NCI-H345 treated with DMSO at 0.1 percent for 48 hours (cell line): Measurements from ENCODE around the gene PCBP4.

Experiments
- DNase-seq: peaks from one replicate; lab custom pipeline; 2025; ENCODE audit not compliant: unreplicated experiment; lab: John Stamatoyannopoulos, UW

PCBP4 gene

DNA sequence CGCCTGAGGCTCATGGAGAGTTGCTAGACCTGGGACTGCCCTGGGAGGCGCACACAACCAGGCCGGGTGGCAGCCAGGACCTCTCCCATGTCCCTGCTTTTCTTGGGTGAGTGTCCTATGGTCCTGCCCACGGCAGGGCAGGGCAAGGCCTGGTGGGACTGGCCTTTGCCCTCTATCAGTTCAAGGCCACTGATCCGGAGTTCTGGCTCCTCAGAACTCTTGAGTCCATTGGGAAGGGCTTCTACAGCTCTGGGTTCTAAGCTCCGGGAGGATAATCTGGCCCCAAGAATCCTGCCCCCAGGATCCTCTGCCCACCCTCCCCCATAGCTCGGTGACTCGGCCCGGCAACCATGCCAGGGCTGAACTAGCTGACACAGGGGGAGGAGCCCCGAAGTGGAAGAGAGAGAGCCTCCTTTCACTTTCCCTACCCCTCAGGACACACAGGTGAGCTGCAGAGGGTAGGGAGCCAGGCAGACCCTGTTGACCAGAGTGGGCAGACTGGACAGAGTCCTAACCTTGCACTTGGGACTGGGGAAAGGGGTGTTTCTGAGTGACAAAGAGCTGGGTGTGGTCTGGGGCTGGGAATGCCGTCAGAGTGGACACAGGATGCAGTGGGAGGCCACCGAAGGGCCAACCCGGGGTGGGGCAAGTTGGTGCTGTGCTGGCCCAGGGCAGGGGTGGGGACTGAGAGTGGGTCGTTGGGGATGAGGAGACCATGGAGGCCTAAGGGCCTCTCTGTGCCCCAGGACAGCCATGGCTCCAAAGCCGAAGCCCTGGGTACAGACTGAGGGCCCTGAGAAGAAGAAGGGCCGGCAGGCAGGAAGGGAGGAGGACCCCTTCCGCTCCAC, 24.4 kb downstream of the PCBP4 start:
- no peak for DNase-seq

DNA sequence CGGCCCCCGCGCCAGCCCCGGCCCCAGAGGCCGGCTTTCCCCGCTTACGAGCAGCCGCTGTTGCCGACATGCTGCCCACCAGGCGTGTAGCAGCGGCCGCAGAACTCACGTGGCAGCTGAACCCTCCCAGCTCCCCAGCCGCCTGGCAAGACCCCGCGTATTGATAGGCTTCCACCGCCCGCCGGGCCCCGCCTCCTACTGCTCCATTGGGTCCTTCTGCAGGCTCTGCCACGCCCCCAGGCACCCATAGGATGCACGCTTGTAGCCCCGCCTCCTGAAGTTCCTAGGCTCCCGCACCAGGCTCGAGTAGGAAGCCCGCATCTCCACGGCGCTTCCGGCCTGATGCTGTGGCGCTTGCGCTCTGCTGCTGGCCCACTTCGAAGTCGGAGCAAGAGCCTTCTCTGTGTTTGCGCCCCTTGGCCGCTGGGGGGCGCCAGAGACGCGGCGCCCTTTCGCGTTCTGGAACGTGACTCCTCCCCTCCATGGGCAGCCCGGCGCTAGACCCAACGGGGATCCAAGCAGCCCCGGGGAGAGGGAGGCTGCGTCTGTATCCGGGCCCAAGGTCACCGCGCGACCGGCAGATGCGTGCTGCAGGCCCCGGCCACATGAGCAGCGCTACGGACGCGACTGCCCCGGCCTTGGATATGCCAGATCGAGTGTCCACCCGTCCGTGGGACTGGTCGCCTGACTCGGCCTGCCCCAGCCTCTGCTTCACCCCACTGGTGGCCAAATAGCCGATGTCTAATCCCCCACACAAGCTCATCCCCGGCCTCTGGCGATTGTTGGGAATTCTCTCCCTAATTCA, 25.3 kb downstream of the PCBP4 start, which contains the start of the genes PARP3 and RRP9:
TSS of gene PARP3 (plus strand) at position 566 of the 805 bp plus-strand sequence. CDS start 993 bp downstream, outside the sequence.
TSS of gene RRP9 (minus strand) at position 107 of the 805 bp plus-strand sequence. CDS start at position 70, 37 bp downstream.
- peak; percentile 97 for DNase-seq

DNA sequence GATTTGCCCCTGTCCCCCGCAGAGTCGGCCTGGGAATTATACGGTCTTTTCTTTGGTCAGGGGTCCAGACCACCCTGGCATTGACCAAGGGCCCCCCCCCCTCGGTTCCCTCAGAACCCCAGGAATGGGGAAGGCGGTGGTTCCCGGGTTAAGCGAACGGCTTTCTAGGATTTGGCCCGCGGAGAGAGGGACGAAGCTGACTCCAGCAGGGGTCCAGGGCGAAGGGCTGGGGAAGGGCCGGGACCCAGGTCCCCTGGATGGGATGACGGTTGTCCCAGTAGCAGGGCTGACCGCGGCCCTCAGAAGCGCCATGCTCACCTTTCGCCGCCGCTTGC, 25.8 kb downstream of the PCBP4 start:
- no peak for DNase-seq

DNA sequence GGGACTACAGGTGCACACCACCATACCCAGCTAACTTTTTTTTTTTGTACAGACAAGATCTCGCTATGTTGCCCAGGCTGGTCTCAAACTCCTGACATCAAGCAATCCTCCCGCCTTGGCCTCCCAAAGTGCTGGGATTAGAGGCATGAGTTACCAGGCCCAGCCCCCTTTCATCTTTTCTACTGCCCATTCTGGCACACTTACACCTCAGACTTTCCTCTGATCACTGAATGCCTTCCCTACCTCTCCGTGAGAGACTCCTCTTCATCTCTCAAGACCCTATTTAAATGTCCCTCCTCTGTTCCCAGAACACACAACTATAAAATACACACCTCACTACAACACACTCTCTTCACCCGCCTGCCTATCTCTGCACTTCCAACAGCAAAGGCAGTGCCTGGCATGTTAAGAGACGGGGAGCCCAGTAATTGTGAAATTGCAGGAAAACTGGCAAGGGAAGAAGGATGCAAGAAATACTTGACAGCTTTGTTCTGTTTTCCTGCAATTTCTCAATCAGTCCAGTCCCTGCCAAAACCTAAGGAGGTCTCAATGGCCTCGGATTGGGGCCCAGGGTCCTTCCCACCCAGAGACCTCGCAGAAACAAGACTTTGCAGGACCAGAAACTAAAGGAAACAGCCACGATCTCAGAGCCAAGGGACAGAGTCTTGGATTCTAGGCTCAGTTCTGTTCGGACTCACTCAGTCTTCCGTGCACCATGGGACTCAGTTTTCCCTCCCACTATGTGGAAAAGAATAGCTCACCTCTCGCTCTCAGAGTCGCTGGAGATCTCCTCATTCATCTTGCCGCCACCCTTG, 26.4 kb downstream of the PCBP4 start:
- DNase-seq = no peak

DNA sequence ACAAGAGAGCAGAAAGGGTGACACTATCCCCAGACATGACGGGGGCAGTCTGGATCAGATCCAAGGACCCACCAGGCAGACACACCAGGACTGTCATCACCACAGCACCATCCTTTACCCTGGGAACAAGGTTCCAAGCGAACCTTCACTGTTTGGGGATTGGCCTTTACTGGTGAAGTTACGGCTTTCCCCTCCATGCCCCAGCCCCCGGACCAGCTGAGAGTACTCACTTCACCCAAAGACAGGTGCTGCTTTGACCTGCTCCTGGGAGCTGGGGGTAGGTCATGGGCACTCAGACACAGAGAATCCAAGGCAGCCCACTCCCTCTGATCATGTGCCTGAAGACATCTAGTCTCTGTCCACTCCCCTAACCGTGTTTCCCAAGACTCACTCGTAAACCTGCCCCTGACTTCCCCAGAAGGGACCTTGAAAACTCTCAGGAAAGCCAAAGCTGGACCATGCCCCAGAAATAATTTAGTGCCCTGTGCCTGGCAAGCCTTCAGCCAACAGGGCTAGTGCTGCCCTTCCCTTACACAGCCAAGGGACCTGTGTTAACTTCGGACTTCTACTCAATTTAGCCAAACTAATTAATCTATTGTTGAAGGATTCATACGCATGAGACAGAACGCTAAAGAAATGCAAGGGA, 28.4 kb downstream of the PCBP4 start:
- DNase-seq = no peak

DNA sequence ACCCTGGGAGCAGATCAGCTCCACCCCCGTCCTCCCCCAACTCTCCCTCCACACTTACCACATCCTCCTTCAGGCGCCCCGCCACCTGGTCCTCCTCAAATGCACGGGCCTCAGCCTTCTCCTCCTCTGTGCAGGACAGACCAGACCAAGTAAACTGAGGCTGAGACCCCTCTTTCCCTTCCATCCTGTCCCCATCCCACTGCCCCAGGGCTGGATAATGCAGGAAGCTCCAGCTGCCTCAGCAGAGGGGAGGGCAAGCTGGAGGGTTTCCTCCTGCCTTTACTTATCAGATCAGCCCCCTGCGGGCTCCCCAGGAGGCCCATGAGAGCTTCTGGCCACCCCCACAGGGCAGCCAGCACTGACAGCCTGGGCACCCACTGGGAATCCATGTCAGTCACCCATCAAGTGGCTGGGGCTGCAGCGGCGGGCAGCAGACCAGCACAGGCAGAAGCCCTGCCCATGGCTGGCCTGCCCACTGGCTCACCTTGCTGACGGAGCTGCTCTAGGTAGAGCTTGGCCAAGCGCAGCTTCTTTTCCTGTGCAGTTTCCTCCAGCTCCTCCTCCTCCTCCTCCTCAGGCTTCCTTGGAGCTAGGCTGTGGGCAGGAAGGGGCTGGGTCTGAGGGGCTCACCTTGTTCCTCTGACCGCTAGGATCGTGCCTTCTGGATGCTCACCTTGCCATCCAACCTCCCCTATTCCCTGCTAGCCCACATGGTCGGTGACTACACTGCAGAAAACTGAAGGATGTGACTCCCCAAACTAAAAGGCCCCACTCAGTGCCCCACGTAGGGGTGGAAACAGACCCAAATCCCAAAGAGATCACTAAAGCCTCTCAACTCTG, 29.4 kb downstream of the PCBP4 start:
- DNase-seq = no peak

DNA sequence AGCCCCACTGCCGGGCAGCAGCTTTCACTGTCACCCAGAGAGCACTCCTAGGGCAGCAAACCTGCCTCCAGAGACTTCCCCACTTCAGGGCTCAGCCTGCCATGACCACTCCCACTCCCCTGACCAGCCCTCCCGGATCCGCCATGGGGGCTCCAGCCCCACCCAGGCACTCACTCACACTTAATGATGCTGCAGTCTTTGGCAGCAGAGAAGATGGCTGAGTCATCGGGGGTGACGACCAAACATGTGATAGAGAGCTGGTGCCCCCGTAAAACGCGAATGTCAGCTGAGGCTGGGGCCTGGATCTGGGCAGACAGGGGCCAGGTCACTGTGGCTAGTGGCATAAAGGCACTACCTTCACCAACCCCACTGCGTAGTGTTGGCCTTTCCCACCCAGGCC, 30.2 kb downstream of the PCBP4 start:
- DNase-seq = no peak

DNA sequence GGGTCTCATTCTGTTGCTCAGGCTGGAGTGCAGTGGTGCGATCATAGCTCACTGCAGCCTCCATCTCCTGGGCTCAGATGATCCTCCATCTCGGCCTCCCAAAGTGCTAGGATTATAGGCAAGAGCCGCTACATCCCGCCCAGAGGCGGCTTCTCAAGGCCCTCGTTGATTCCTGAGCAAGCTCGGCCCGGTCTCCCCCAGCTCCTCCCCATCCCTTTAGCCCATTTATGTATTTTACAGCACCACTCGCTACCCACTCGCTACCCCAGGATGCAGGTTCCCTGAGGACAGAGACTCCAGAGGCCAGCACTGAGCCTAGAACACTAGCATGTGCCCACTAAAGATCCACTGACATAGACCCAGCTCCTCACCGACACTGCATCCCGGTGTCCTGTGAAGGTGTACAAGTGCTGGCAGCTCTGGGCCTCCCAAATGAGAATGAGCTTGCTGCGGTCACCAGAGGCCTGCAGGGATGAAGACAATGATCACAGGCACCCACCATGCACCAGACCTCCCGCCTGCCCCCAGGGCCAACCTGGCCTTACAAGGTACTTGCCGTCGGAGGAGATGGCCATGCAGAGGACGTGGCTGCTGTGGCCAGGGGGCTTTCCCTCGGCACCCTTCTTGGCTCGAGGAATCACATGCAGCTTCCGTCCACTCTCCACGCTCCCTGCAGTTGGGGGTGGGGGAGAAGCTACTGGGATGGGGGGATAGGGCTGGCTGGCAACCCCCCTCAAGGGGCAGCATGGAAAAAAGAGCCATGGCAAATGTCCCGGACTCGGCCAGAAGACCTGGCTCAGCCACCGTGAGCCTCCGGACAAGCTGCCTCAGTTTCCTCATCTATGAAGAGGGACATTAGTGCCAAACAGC, 31.1 kb downstream of the PCBP4 start:
- no peak for DNase-seq

DNA sequence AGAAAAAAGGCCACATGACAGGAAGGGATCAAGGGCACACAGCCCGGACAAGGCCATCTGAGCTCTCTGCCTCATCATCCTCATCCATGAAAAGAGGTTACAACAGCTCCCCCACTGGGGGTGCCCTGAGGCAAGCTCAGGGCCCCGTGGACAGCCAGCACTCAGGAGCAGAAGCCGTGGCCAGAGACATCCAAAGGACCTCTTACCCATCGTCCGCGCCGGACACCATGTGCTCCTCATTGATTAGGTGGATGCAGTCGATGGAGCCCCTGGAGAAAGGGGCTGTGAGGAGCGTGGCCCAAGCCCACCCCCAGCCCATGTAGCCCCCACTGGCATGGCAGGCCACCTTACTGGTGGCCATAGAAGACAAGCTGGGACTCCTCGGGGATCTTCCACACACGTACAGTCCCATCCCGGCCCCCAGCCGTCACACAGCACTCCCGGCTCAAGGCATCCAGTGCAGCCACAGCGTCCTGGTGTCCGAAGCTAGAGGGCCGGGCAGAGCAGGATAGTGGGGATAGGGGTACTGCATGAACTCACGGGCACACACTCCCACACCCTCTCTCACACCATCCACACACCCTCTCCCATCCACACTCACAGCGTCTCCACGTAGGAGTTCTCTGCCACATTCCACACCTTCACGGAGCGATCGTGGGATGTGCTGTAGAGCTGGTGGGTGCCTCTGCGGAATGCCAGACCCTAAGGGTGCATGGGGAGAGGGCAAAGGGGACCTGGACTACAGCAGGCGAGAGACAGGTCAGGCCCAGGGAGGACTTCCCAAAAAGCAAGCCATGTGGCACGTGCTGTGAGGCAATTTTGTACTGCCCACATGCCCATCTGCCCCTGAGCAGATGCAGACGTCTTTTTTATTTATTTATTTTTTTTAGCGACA, 32.0 kb downstream of the PCBP4 start:
- no peak for DNase-seq

DNA sequence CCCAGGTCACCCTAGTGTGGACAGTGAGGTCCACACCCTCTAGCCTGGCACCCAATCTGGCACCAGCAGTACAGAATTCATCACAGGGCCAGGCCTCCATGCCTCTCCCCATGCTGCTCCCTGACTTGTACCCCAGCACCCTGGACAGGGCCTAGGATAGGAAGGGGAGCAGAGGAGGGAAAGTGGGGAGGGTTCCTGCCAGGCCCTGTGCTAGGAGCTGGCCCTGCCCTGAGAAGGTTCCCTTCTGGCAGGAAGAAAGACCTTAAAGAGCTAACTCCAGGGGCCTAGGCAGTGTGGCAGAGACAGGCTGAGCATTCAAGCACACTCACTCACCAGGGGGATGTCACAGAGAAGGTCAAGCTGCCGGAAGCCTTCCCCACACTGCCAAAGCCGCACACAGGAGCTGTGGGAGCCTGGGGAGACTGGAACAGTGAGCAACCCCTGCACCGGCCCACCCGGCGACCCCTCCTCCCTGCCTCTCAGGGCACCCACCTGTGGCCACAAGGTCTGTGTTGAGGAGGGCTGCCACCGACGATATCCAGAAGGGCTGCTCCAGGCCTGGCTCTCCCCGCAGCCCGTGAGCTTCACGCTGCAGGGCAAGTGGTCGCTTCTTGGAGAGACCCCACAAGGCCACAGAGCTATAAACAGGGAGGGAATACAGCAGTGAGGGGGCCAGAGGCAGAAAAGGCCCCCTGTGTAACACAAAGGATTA, 33.0 kb downstream of the PCBP4 start:
- DNase-seq = no peak

DNA sequence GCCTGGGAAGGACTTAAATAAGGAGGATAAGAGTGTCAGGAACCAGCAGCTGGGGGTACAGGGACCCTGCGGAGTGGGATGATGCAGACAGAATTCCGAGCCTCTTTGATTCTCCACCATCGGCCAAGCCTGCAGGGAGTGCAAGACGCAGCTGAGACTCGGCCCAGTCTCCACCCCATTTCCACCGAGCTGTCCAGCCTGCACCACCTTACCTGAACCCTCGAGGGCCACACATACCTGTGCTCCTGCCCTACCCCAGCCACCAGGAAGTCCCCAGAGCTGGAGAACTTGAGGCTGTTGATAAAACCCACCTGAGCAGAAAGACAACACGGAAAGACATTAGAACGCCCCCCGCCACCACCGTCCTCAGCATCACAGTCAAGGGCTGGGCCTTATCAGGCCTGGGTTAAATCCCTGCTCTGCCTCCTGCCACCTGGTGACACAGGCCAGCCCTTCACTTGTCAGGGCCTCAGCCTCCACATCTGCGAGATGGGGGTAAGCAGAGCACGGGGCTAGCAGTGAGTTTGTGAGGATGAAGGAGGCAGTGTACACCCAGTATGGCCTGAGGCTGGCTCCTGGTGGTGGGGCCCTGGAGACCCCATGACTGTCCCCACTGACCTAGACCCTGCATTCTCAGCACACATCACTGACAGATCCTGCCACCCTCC, 33.6 kb downstream of the PCBP4 start:
- DNase-seq = no peak

DNA sequence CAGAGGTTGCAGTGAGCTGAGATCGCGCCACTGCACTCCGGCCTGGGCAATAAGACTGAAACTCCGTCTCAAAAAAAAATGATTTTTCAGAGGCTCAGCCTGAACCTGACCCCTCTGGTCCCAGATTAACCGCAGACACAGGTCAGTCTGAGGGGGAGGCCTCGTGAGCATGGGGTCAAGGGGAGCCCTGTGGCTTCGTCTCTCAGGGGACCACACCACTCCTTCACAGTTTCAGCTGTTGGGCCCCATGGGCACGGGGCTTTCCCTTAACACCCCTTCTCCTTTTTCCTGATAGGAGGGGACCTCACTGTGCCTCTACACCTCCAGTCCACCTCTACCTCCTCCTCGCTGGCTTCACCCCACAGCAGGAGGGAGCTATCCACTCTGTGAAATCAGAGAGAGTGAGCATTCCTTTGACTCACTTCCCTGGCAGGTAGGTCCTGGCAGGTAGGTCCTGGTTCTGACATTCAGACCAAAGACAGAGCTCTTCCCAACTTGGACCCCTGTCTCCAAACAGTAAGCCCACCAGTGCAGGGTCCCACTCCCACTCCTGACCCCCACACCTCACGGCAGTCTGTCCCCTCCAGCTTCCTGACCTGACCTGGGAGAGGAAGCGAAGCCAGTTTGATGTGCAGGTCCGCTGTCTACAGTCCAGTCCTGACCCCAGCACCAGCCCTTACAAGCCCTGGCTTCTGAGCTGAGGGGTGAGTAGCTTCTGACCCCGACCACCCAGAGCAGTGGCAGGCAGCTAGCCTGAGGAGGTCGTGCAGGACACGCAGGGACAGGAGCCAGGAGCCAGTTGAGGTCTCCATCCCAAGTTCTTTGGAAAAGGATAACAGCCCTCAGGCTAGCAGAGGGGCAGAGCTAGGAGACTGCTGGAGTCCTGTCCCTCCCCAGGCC, 34.5 kb downstream of the PCBP4 start:
- DNase-seq = no peak

DNA sequence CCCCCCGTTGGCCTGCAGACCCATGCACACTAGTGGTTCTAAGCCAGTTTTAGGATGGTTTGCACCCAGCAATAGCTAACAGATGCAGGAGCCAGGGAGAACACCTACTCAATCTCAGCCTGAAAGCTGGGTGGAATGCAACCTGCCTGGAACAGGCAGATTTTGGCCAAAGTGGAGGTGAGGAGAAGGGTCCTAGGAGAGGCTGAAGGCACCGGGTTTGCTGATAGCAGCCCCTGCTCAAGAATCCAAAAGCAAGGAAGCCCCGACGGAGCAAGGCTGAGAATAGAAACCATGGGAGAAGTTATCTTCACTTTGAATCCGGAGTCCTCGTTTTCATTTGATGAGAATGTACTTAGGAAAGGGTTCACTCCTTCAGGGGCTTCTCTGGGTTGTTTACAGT, 35.5 kb downstream of the PCBP4 start:
- no peak for DNase-seq

DNA sequence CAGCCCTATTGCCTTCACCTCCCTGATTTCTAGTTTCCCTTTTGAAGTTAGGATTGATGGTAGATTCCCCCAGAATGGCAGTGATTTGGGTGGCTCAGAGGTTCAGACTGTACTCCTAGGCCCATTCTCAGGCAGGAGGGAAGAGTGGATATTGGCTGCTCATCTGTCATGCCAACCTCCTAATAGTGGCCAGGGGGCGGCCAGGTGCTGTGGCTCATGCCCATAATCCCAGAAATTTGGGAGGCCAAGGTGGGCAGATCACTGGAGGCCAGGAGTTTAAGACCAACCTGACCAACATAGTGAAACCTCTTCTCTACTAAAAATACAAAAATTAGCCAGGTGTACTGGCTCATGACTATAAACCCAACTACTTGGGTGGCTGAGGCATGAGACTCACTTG, 36.8 kb downstream of the PCBP4 start:
- no peak for DNase-seq

DNA sequence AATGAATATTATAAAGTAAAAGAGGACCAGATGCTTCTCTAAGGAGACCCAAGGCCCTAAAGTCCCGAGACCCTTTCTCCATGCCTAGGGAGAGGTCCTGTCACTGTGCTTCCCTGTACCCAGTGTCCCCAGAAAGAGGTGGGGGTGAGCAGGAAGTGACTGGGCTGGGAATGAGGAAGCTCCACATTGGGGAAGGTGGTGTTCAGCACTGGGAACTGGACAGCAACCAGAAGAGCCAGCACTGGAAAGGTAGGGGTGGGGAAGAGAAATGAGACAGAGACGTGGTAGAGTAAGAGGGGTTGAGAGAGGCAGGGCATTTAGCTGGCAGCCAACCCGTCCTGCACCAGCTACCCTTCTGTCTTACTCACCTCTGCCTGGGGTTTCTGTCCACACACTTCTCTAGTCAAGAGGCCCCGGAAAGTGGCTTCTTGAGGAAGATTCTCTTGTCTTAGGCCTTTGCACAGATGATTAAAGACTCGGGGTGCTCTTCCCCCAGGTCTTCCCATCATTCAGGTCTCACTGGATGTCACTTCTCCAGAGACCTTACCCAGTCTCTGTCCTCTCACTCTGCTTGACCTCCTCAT, 37.7 kb downstream of the PCBP4 start:
- DNase-seq = no peak
